ENCODE measurements around the gene NCSTN.

Gene NCSTN

DNA sequence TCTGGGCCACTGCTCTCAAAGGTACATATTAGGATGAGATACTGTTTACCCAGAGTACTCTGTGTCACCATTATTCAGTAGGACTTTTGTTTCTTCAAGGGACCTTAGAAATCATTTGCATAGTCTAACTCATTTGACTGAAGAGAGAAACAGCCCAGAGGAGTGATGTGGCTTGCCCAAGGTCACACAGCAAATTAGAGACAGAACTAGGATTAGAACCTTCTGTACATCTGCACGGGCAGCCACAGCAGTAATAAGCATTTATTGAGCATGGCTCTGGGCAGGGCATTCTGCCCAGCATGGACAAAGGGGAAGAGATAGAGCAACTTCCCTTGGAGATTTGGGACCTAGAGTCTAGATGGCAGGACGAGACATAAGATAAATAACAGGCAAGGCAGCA is 18.0 kb downstream of the NCSTN start:
- Histone ChIP-seq H3K27ac (ENCODE audit: insufficient read depth, low read length, poor library complexity, severe bottlenecking) (no peak overlapping the region), H3K4me1 (ENCODE audit: control insufficient read depth, insufficient read depth, low read length, poor library complexity, severe bottlenecking) (no peaks in the 10 kb centered on the region), H3K4me3 (ENCODE audit: insufficient read depth, low read depth, low read length, poor library complexity, severe bottlenecking) (no peak overlapping the region), H3K9me3 (ENCODE audit: control insufficient read depth, low read length) (no peaks in the 10 kb centered on the region), H3K36me3 (ENCODE audit: control insufficient read depth, insufficient read depth, low read length) (peaks cover 29% of the 10 kb centered on the region), H3K27me3 (replicated peaks; ENCODE audit: control insufficient read depth, insufficient read depth, low read length, poor library complexity, severe bottlenecking) (no peaks in the 10 kb centered on the region)
- DNase-seq = no peak

DNA sequence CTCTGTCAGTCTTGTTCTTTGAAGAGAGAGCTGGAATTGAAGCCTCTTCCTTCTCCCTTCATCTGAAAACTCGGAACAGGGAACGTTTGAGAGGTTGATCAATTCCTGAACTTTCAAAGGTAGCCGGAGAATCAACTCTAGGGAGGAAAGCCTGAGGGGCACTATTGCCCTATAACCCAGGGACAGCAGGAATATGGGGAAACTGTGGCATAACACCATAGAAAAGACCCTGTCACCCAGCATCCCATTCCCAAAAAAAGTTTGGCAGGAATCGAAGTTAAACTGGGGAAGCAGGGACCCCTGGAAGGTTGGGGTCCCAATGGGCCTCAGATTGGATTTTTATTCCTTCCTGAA is 18.6 kb downstream of the NCSTN start:
- no peak overlapping the region for H3K27ac ChIP-seq (ENCODE audit: insufficient read depth, low read length, poor library complexity, severe bottlenecking)
- no peak for DNase-seq
- no peaks in the 10 kb centered on the region for H3K27me3 ChIP-seq (replicated peaks; ENCODE audit: control insufficient read depth, insufficient read depth, low read length, poor library complexity, severe bottlenecking)
- H3K4me1 ChIP-seq (ENCODE audit: control insufficient read depth, insufficient read depth, low read length, poor library complexity, severe bottlenecking) = no peaks in the 10 kb centered on the region
- no peaks in the 10 kb centered on the region for H3K9me3 ChIP-seq (ENCODE audit: control insufficient read depth, low read length)
- H3K4me3 ChIP-seq (ENCODE audit: insufficient read depth, low read depth, low read length, poor library complexity, severe bottlenecking) = no peak overlapping the region
- H3K36me3 ChIP-seq (ENCODE audit: control insufficient read depth, insufficient read depth, low read length) = peaks cover 24% of the 10 kb centered on the region

DNA sequence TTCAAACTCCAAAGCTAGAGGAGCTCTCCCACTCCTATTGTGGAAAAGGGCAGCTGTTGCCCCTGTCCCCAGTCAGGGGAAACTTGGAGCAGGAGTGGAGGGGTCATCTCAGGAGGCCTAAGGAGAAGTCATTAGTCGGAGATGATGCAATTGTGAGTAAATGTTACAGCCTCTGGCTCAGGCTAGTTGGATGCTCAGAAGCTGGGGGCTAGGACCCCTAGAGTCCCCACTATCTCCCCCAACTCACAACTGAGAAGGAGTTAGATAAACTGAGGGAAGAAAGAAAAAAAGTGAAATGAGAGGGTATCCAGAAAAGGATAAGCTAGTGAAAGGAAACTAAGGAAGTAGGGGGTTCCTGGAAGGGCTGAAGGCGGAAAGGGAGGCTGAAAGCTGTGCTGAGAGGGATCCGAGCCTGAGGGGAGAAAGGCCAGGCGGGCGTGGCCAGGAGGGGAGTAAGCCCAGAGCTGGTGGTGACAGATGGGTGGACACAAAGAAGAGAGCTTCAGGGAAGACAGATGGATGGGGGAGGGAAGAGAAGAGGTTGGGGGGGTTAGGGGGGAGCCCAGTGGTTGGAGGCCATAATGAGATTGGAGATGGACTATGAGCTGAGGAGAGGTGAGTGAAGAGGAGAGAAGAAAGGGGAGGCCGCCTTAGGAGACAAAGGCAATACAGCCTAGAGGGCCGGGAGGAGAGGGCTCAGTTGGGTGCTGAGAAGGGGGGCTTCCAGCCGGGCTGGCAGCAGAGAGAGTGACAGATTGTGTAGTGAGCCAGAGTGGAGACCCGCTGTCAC is 19.2 kb downstream of the NCSTN start:
- H3K4me3 ChIP-seq (ENCODE audit: insufficient read depth, low read depth, low read length, poor library complexity, severe bottlenecking) = no peak overlapping the region
- DNase-seq = no peak

DNA sequence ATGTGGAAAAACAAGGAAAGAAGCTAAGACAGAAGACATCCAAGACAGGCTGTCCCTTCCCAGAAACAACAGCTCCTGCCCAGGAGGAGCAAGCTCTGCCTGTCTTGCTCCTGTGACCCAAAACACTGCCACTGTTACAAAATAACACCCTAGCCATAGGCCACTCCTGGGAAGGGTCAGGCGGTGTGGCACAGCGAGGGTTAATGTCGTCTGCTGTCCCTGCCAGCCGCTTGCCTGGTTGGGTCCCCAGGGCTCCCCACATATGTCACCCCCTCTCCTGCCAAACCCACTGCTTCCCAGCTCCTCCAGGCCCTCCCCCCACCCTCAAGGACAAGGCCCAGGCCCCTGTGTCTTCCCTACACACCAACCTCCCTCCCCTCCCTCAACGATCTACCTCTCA is 19.8 kb downstream of the NCSTN start:
- Histone ChIP-seq H3K36me3 (ENCODE audit: control insufficient read depth, insufficient read depth, low read length) (peaks cover 11% of the 10 kb centered on the region), H3K27ac (ENCODE audit: insufficient read depth, low read length, poor library complexity, severe bottlenecking) (no peak overlapping the region)

More for the DNA sequence above, 19.2 kb downstream of the NCSTN start:
- no peaks in the 10 kb centered on the region for H3K27me3 ChIP-seq (replicated peaks; ENCODE audit: control insufficient read depth, insufficient read depth, low read length, poor library complexity, severe bottlenecking)
- no peak overlapping the region for H3K27ac ChIP-seq (ENCODE audit: insufficient read depth, low read length, poor library complexity, severe bottlenecking)
- H3K36me3 ChIP-seq (ENCODE audit: control insufficient read depth, insufficient read depth, low read length) = peaks cover 18% of the 10 kb centered on the region
- H3K9me3 ChIP-seq (ENCODE audit: control insufficient read depth, low read length) = no peaks in the 10 kb centered on the region
- H3K4me1 ChIP-seq (ENCODE audit: control insufficient read depth, insufficient read depth, low read length, poor library complexity, severe bottlenecking) = no peaks in the 10 kb centered on the region

DNA sequence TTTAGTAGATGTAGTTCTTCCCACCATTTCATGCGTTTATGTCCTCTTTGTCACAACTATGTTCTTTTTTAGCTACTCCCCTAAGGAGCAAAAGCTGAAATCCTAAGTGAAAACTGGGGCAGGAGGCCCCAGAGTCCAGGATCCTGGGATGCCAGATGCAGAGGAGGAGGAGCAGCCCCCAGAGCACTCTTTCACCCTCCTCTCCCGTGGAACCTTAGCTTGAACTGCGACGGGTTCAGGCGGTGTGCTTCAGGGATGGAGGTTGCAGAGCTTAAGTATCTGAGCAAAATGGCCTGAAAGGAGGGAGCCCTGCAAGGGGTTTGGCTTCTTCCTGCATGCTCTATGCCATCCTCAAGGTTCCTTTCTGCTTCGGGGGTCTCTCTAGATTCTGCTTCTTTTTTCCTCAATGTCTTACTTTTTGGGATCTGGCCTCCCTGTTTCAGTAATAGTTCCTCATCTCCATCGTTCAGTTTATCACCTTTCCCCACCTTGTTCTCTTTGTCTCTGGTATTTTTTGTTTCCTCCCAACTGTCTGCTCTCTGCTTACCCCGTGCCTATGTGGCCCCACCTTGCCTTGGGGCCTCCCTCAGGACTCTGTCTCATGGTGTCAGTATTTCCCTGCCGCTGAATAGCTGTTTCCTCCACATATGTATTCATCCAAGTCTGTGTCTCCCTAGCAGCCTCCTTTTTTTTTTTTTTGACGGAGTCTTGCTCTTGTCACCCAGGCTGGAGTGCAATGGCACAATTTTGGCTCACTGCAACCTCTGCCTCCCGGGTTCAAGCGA is 21.0 kb downstream of the NCSTN start:
- no peak for DNase-seq
- no peak overlapping the region for H3K4me3 ChIP-seq (ENCODE audit: insufficient read depth, low read depth, low read length, poor library complexity, severe bottlenecking)

More for the DNA sequence above, 19.8 kb downstream of the NCSTN start:
- DNase-seq = no peak
- no peaks in the 10 kb centered on the region for H3K4me1 ChIP-seq (ENCODE audit: control insufficient read depth, insufficient read depth, low read length, poor library complexity, severe bottlenecking)
- H3K27me3 ChIP-seq (replicated peaks; ENCODE audit: control insufficient read depth, insufficient read depth, low read length, poor library complexity, severe bottlenecking) = no peaks in the 10 kb centered on the region
- no peak overlapping the region for H3K4me3 ChIP-seq (ENCODE audit: insufficient read depth, low read depth, low read length, poor library complexity, severe bottlenecking)
- H3K9me3 ChIP-seq (ENCODE audit: control insufficient read depth, low read length) = no peaks in the 10 kb centered on the region

DNA sequence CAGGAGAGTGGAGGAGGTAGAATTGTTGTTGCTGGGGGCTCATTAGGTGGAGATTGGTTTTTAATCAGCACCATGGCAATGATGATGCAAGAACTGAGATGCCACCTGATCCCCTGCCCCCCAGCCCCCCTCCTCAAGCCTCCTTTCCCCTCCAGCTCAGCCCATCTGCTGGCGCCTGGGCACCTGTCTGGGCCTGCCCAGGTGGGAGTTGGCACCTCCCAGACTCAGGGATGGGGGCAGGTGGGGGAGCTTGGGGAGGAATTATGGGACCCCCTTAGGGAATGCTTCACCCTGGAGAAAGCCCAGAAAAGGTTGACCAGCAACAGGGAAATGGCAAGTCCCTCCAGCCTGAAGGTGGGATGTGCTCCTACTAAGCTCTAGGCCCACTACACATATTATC is 22.1 kb downstream of the NCSTN start:
- Histone ChIP-seq H3K27me3 (replicated peaks; ENCODE audit: control insufficient read depth, insufficient read depth, low read length, poor library complexity, severe bottlenecking) (no peaks in the 10 kb centered on the region), H3K4me3 (ENCODE audit: insufficient read depth, low read depth, low read length, poor library complexity, severe bottlenecking) (no peak overlapping the region), H3K9me3 (ENCODE audit: control insufficient read depth, low read length) (no peaks in the 10 kb centered on the region), H3K36me3 (ENCODE audit: control insufficient read depth, insufficient read depth, low read length) (peaks cover 4% of the 10 kb centered on the region), H3K4me1 (ENCODE audit: control insufficient read depth, insufficient read depth, low read length, poor library complexity, severe bottlenecking) (no peaks in the 10 kb centered on the region), H3K27ac (ENCODE audit: insufficient read depth, low read length, poor library complexity, severe bottlenecking) (no peak overlapping the region)
- DNase-seq = no peak

More for the DNA sequence above, 21.0 kb downstream of the NCSTN start:
- Histone ChIP-seq H3K27ac (ENCODE audit: insufficient read depth, low read length, poor library complexity, severe bottlenecking) (no peak overlapping the region), H3K36me3 (ENCODE audit: control insufficient read depth, insufficient read depth, low read length) (peaks cover 6% of the 10 kb centered on the region), H3K27me3 (replicated peaks; ENCODE audit: control insufficient read depth, insufficient read depth, low read length, poor library complexity, severe bottlenecking) (no peaks in the 10 kb centered on the region), H3K9me3 (ENCODE audit: control insufficient read depth, low read length) (no peaks in the 10 kb centered on the region), H3K4me1 (ENCODE audit: control insufficient read depth, insufficient read depth, low read length, poor library complexity, severe bottlenecking) (no peaks in the 10 kb centered on the region)

DNA sequence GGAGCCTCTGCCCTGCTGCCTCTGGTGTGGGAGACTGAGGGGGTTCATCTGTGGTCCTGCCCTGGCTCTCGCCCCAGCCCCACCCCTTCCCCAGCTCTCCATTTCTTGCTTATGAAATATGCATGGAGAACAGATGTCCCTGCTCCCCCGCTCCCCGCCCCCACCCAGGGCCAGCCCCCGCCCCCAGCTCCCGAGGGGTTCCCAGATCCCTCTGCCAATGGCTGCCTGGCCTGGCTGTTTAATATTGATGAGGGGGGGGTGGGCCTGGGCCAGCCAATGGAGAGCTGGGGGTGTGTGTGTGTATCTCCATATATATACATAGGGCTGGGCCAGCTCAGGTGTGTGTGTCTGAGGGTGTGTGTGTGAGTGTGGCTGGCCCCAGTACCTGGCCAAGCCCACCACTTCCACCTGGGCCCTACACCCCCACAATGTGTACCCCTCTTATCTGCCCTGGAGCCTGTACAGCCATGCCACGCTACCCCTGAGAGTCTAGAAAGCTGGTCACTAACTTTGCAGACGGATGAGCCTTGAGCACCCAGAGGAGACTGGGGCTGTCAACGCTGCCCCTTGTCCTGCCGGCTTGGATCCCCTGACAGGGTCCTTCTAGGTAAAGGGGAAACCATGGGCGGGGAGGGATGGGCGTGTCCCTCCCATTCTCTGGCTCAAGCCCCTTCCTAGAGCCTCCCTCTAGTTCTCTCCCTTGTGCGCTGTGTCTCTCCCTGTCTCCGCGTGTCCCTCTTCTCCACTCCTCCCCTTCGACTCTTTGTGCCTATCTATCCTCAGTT is 23.7 kb downstream of the NCSTN start, which contains the start of gene NHLH1:
Gene NHLH1 (plus strand): TSS at position 341 of the 785 bp plus-strand sequence. CDS start 3,661 bp downstream, outside the sequence.
- no peaks in the 10 kb centered on the region for H3K36me3 ChIP-seq (ENCODE audit: control insufficient read depth, insufficient read depth, low read length)
- H3K4me3 ChIP-seq (ENCODE audit: insufficient read depth, low read depth, low read length, poor library complexity, severe bottlenecking) = no peak within 1 kb of the TSS
- H3K27ac ChIP-seq (ENCODE audit: insufficient read depth, low read length, poor library complexity, severe bottlenecking) = no peak within 1 kb of the TSS
- H3K4me1 ChIP-seq (ENCODE audit: control insufficient read depth, insufficient read depth, low read length, poor library complexity, severe bottlenecking) = no peaks in the 10 kb centered on the region
- H3K27me3 ChIP-seq (replicated peaks; ENCODE audit: control insufficient read depth, insufficient read depth, low read length, poor library complexity, severe bottlenecking) = no peaks in the 10 kb centered on the region
- no peak for DNase-seq
- H3K9me3 ChIP-seq (ENCODE audit: control insufficient read depth, low read length) = no peaks in the 10 kb centered on the region

DNA sequence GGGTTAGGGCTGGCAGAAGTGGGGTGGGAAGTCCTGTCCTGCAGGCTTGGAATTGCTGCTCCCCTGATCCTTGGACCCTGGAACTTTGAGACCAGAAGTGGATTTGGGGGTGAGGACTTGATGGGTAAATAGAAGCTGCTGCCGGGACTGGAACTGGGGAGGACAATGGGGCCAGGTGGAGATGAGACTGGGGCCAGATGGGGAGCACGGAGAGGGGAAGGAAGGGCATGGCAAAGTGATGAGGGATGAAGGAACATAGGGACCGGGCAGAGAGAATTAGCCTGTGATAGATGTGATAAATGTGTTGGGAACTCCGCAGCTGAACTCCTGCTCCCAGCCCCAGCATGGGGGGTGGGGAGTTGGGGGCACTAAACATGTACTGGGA is 24.3 kb downstream of the NCSTN start:
- no peak for DNase-seq
- Histone ChIP-seq H3K4me1 (ENCODE audit: control insufficient read depth, insufficient read depth, low read length, poor library complexity, severe bottlenecking) (no peaks in the 10 kb centered on the region), H3K4me3 (ENCODE audit: insufficient read depth, low read depth, low read length, poor library complexity, severe bottlenecking) (no peak overlapping the region), H3K27me3 (replicated peaks; ENCODE audit: control insufficient read depth, insufficient read depth, low read length, poor library complexity, severe bottlenecking) (no peaks in the 10 kb centered on the region), H3K36me3 (ENCODE audit: control insufficient read depth, insufficient read depth, low read length) (no peaks in the 10 kb centered on the region), H3K9me3 (ENCODE audit: control insufficient read depth, low read length) (no peaks in the 10 kb centered on the region), H3K27ac (ENCODE audit: insufficient read depth, low read length, poor library complexity, severe bottlenecking) (no peak overlapping the region)

DNA sequence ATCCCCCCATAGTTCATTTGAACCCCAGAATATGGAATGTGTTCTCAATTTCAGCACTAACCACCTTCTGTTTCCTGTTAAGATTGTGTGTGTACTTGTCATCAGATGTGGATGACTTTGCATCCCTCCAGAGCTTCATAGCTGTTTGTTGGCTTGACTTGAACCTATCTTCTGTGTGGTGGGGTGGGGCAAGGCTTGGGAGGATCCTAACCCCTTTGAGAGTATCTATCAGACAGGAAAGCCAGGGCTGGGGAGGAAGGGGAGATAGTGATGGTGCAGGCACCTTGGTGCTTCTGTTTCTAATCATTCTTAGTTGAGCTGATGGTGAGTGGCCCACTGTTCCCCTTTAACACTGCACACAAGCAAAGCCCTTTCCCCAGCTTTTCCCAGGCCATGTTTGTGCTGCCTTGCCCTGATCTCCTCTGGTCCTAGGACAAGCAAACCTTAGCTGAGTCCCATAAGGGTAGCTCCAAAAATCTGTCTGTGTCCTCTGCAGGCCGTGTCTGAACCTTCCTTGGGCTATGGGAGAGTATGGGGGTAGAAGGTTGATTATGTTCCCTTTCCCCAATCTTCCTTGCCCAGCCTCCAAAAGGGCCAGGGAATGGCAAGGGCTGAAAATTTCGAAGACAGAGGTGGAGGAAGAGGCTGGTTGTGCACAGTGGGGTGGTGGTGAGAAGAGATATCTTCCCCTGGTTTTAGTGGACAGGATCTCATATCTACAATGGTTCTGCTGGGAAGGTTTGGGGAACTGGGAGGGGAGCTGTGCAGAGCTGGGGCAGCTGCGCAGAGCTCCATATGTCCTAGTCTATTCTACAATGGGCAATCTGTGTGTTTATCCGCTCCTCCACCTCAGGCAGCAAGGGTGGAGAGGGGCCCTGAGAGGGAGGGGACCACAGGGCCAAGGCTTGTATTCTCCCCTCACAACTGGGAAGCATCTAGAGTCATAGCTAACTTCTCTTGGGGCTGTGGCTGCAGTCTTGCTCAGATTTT is 25.0 kb downstream of the NCSTN start:
- H3K9me3 ChIP-seq (ENCODE audit: control insufficient read depth, low read length) = no peaks in the 10 kb centered on the region
- no peaks in the 10 kb centered on the region for H3K36me3 ChIP-seq (ENCODE audit: control insufficient read depth, insufficient read depth, low read length)
- no peak overlapping the region for H3K4me3 ChIP-seq (ENCODE audit: insufficient read depth, low read depth, low read length, poor library complexity, severe bottlenecking)
- DNase-seq = no peak
- H3K27ac ChIP-seq (ENCODE audit: insufficient read depth, low read length, poor library complexity, severe bottlenecking) = no peak overlapping the region
- H3K4me1 ChIP-seq (ENCODE audit: control insufficient read depth, insufficient read depth, low read length, poor library complexity, severe bottlenecking) = no peaks in the 10 kb centered on the region
- no peaks in the 10 kb centered on the region for H3K27me3 ChIP-seq (replicated peaks; ENCODE audit: control insufficient read depth, insufficient read depth, low read length, poor library complexity, severe bottlenecking)

All from effector memory CD4-positive, alpha-beta T cell (primary cell).